HCT116 (cell line): ENCODE results near the gene GFY. TPM values are rescaled to one million over a fixed set of nuclear protein-coding genes. Genes with fewer than 3 reads are reported as not detected.

Experiments
- ATAC-seq: fragments of 200-7000 bp; cut with Tn5 transposase; 2 replicates; pipeline ENCODE4 v1.9.1; 2020; ENCODE audit warnings: mild to moderate bottlenecking, moderate library complexity
- BruUV-seq: library from RNA; stranded (reverse); fragments of 400-500 nt; replicated peaks from 2 replicates; lab custom pipeline; 2021; lab: Mats Ljungman, UMichigan
- CTCF ChIA-PET: fragments of 300-600 bp; sonication (Branson Sonifier 250); formaldehyde crosslinking; loops from one replicate; lab custom pipeline; 2021; ENCODE audit warnings: antibody characterized with exemption; lab: Charles Lee
- POLR2A ChIA-PET: fragments of 300-600, 350-600 bp; sonication (Branson Sonifier 250); formaldehyde crosslinking; loops from one replicate; lab custom pipeline; 2021; ENCODE audit warnings: antibody characterized with exemption; lab: Charles Lee
- RAD21 ChIA-PET, 2 experiments: fragments of 300-600 bp; sonication (Branson Sonifier 250); formaldehyde crosslinking; loops; one replicate each; lab custom pipeline; 2023; ENCODE audit warnings: low total read pairs in 2 of 2; ENCODE audit not compliant: uncharacterized antibody in 2 of 2, unreplicated experiment in 2 of 2, low non-redundant PET in 1 of 2; lab: Charles Lee
- DNase-seq: peaks from one replicate; pipeline ENCODE4 v3.0.0-alpha.2; 2010; ENCODE audit warnings: low read depth, low spot score
- H2AFZ ChIP-seq: fragments of 200-600 bp; shearing (Covaris generic), sonication (generic); 2 replicates; pipeline ENCODE4 v1.6.1; 2017; ENCODE audit warnings: low read depth, mixed run types, mixed read lengths, antibody characterized with exemption, low read length; ENCODE audit not compliant: poor library complexity, severe bottlenecking
- H3K27ac ChIP-seq: 2 replicates; pipeline ENCODE4 v1.5.1; 2012; ENCODE audit warnings: low read depth, low read length
- H3K27me3 ChIP-seq: fragments of 200-600 bp; sonication (generic); 2 replicates; pipeline ENCODE4 v1.6.1; 2016; ENCODE audit warnings: mixed run types, low read length, mixed read lengths; ENCODE audit not compliant: insufficient read depth
- H3K36me3 ChIP-seq, 2 experiments: fragments of 200-500 bp in 1 of 2; fragments of 200-600 bp in 1 of 2; sonication (Bioruptor generic) in 1 of 2; sonication (generic) in 1 of 2; 2 replicates each; pipeline versions ENCODE4 v1.5.1 to v1.6.1; 2014 to 2016; ENCODE audit warnings: low read length in 2 of 2, inconsistent platforms in 1 of 2, mixed read lengths in 1 of 2, mixed run types in 1 of 2; ENCODE audit not compliant: insufficient read depth in 2 of 2, control insufficient read depth in 1 of 2
- H3K4me1 ChIP-seq, 2 experiments: fragments of 200-600 bp in 1 of 2; sonication (generic) in 1 of 2; 2 replicates each; pipeline versions ENCODE4 v1.5.1 to v1.6.1; 2012 to 2017; ENCODE audit warnings: low read length in 2 of 2, inconsistent platforms in 1 of 2, mild to moderate bottlenecking in 1 of 2, mixed read lengths in 1 of 2, mixed run types in 1 of 2, moderate library complexity in 1 of 2; ENCODE audit not compliant: insufficient read depth in 2 of 2, control insufficient read depth in 1 of 2
- H3K4me2 ChIP-seq: fragments of 200-600 bp; sonication (generic); 2 replicates; pipeline ENCODE4 v1.6.1; 2017; ENCODE audit warnings: mixed run types, low read length, mixed read lengths
- H3K4me3 ChIP-seq, 2 experiments: fragments of 200-600 bp in 1 of 2; sonication (generic) in 1 of 2; replicated peaks in 1 of 2; 2 replicates each; pipeline ENCODE4 v1.5.1; 2011 to 2016; ENCODE audit warnings: low read length in 2 of 2, control low read depth in 1 of 2, low read depth in 1 of 2, mild to moderate bottlenecking in 1 of 2, mixed read lengths in 1 of 2, mixed run types in 1 of 2
- H3K79me2 ChIP-seq: fragments of 200-600 bp; sonication (generic); 2 replicates; pipeline ENCODE4 v1.6.1; 2017; ENCODE audit warnings: mild to moderate bottlenecking, mixed run types, low read length, moderate library complexity, mixed read lengths; ENCODE audit not compliant: insufficient read depth
- H3K9ac ChIP-seq: fragments of 200-600 bp; sonication (generic); 2 replicates; pipeline ENCODE4 v1.6.1; 2016; ENCODE audit warnings: low read length, mixed read lengths
- H3K9me2 ChIP-seq: fragments of 200-600 bp; sonication (generic), shearing (Covaris generic); 2 replicates; pipeline ENCODE4 v1.6.1; 2017; ENCODE audit warnings: mixed run types, mild to moderate bottlenecking, moderate library complexity; ENCODE audit not compliant: insufficient read depth
- H3K9me3 ChIP-seq, 2 experiments: fragments of 200-500 bp in 1 of 2; fragments of 200-600 bp in 1 of 2; sonication (Bioruptor generic) in 1 of 2; sonication (generic) in 1 of 2; 2 replicates each; pipeline ENCODE4 v1.6.1; 2014 to 2017; ENCODE audit warnings: low read length in 2 of 2, mixed read lengths in 2 of 2, inconsistent platforms in 1 of 2, low read depth in 1 of 2, mild to moderate bottlenecking in 1 of 2, mixed run types in 1 of 2, moderate library complexity in 1 of 2; ENCODE audit not compliant: control insufficient read depth in 1 of 2, insufficient read depth in 1 of 2
- H4K20me1 ChIP-seq: fragments of 200-600 bp; sonication (generic), shearing (Covaris generic); 2 replicates; pipeline ENCODE4 v1.6.1; 2017; ENCODE audit warnings: mixed run types, mild to moderate bottlenecking, moderate library complexity; ENCODE audit not compliant: insufficient read depth
- CBX3 ChIP-seq: IDR thresholded peaks from 2 replicates; pipeline ENCODE4 v1.6.1; 2012; ENCODE audit warnings: low read depth
- EGR1 ChIP-seq: IDR thresholded peaks from 2 replicates; pipeline ENCODE4 v1.6.1; 2012; ENCODE audit warnings: low read depth
- ELF1 ChIP-seq: IDR thresholded peaks from 2 replicates; pipeline ENCODE4 v1.6.1; 2012; ENCODE audit warnings: low read depth, borderline replicate concordance
- EZH2 ChIP-seq: fragments of 200-600 bp; sonication (generic); IDR thresholded peaks from 2 replicates; pipeline ENCODE4 v1.6.1; 2017; ENCODE audit warnings: antibody characterized with exemption, mixed run types
- EZH2phosphoT487 ChIP-seq: fragments of 200-600 bp; IDR thresholded peaks from 2 replicates; pipeline ENCODE4 v1.6.1; 2018; ENCODE audit warnings: antibody characterized with exemption, borderline replicate concordance
- FOSL1 ChIP-seq: IDR thresholded peaks from 2 replicates; pipeline ENCODE4 v1.6.1; 2012; ENCODE audit warnings: low read depth
- JUND ChIP-seq: IDR thresholded peaks from 2 replicates; pipeline ENCODE4 v1.6.1; 2012
- POLR2A ChIP-seq: IDR thresholded peaks from 2 replicates; pipeline ENCODE4 v1.7.0; 2011; ENCODE audit warnings: borderline replicate concordance; ENCODE audit not compliant: insufficient read depth, insufficient read length; ENCODE audit errors: extremely low read depth
- POLR2AphosphoS5 ChIP-seq: IDR thresholded peaks from 2 replicates; pipeline ENCODE4 v1.6.1; 2011; ENCODE audit warnings: mild to moderate bottlenecking, low read depth, low read length, moderate library complexity
- RAD21 ChIP-seq: IDR thresholded peaks from 2 replicates; pipeline ENCODE4 v1.6.1; 2012; ENCODE audit warnings: low read depth, mild to moderate bottlenecking
- SP1 ChIP-seq: IDR thresholded peaks from 2 replicates; pipeline ENCODE4 v1.6.1; 2012; ENCODE audit warnings: low read depth
- YY1 ChIP-seq: IDR thresholded peaks from 2 replicates; pipeline ENCODE4 v1.6.1; 2011; ENCODE audit warnings: low read length, low read depth, moderate library complexity, mild to moderate bottlenecking; ENCODE audit not compliant: insufficient replicate concordance; ENCODE audit errors: extremely low read depth
- intact Hi-C: fragments of 100-400 bp; cut with micrococcal nuclease; formaldehyde crosslinking; loops from 2 replicates; pipeline ENCODE4 v1.10.0; 2022
- total RNA-seq: library from RNA; stranded (reverse); gene quantifications from one replicate; pipeline ENCODE4 v1.2.1, GENCODE V29; 2021; ENCODE audit not compliant: unreplicated experiment

Gene GFY
- total RNA-seq, 1 experiment from 2014 or later, result 2.6 TPM

DNA sequence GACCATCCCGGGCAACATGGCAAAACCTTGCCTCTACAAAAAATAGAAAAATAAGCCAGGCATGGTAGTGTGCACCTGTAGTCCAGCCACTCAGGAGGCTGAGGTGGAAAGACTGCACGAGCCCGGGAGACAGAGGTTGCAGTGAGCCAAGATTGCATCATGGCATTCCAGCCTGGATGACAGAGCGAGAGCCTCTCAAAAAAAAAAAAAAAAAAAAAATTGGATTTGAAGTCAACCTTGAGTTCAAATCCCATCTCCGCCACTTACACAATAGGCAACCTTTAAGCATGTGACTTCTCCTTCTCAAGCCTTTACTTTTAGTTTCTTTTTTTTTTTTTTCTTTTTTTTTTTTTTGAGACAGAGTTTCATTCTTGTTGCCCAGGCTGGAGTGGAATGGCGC lies 25.2 kb upstream of the GFY start:
- CTCF ChIA-PET, result no interaction called here
- intact Hi-C loops, result no loop called here
- no TSS peak for BruUV-seq

DNA sequence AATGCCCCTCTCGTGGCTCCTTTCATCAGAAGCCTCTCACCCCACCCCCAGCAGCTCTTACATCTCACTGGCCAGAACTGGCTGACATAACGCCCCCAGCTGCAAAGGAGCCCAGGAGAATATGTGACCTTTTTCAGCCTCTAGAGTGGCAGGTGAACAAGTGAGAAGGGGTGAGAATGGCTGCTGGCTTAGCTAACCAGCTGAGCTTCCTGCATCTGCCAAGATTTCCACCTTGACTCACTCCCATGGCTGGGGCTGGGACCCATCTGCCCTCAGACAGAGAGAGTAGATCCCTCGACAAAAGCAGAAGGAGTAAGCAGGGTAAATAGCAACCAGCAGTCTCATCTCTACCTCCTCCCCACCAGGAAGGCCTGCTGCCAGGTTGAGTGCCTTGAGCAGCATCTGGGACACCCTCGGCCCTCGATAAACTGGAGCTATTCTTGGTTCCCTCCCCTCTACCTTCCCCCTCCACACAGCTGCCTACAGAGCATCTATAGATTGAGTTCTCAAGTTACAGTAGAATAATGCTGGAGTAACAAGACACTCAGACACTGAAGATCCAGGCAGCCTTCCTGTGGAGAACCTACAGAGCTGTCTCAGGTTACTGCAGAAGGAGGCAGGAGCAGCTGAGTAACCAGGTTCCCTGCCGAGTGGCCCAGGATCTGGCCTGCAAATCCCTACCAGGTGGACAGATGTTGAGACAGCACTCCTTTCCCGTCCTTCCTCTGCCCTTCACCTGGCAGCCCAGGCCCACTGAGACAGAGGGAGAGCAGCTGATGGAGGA lies 21.6 kb upstream of the GFY start:
- TF ChIP-seq JUND (no peak), YY1 (no peak), FOSL1 (no peak), ELF1 (no peak), CBX3 (no peak), POLR2A (no peak), EZH2 (no peak), SP1 (no peak), RAD21 (no peak), EZH2phosphoT487 (no peak), EGR1 (no peak), POLR2AphosphoS5 (no peak)
- TF ChIP-seq, all 23 proteins: peak for 0
- Histone ChIP-seq H3K27me3 (no peaks in the 10 kb centered on the region), H4K20me1 (no peaks in the 10 kb centered on the region), H3K27ac (peak overlapping the region; percentile 46; the same call in 1 of the 2 replicates), H3K79me2 (no peaks in the 10 kb centered on the region), H3K4me1 (peaks cover 10 to 15% of the 10 kb centered on the region in 2 experiments; a peak in 3 of 4 replicates), H2AFZ (no peak overlapping the region), H3K4me3 (no peak overlapping the region), H3K9me3 (no peaks in the 10 kb centered on the region), H3K9ac (no peak overlapping the region), H3K9me2 (no peaks in the 10 kb centered on the region), H3K36me3 (no peaks in the 10 kb centered on the region), H3K4me2 (peak overlapping the region; percentile 56)
- ChIA-PET CTCF (interaction anchor here (0.7 to 1.3 kb wide), 4 partner anchors 12 to 167 kb away, joined by 3 to 7 read pairs (median 3); no protein-coding TSS in a partner anchor), RAD21 (no interaction called here), POLR2A (interaction anchor here (1.1 to 2.1 kb wide), 3 partner anchors 12 to 48 kb away, joined by 3 to 8 read pairs (median 4); partner anchors contain the start of gene PIH1D1)
- ATAC-seq (peak; percentile 83), DNase-seq (no peak)
- intact Hi-C loops, result no loop called here
- no TSS peak for BruUV-seq

More for the DNA sequence above, 25.2 kb upstream of the GFY start:
- H3K4me1 ChIP-seq, result peaks cover 10 to 13% of the 10 kb centered on the region in 2 experiments; a peak in 3 of 4 replicates
- RAD21 ChIA-PET, result no interaction called here
- no peaks in the 10 kb centered on the region for H3K9me2 ChIP-seq
- no peak overlapping the region for H3K4me3 ChIP-seq
- no peaks in the 10 kb centered on the region for H3K36me3 ChIP-seq
- no peak overlapping the region for H3K9ac ChIP-seq
- no peaks in the 10 kb centered on the region for H3K9me3 ChIP-seq
- DNase-seq (no peak), ATAC-seq (no peak)
- no peaks in the 10 kb centered on the region for H3K79me2 ChIP-seq
- H3K27ac ChIP-seq, result no peak overlapping the region
- H2AFZ ChIP-seq, result no peak overlapping the region
- no peaks in the 10 kb centered on the region for H3K27me3 ChIP-seq
- TF ChIP-seq ELF1 (no peak), POLR2AphosphoS5 (no peak), EZH2phosphoT487 (no peak), JUND (no peak), EGR1 (no peak), POLR2A (no peak), SP1 (no peak)
- POLR2A ChIA-PET, result no interaction called here
- no peaks in the 10 kb centered on the region for H4K20me1 ChIP-seq
- no peak overlapping the region for H3K4me2 ChIP-seq
